GM12801 (cell line): Measurements from ENCODE around the gene TMEM97.

Experiments used
- CTCF ChIP-seq: IDR thresholded peaks from one replicate; pipeline ENCODE4 v1.5.1; 2011; ENCODE audit warnings: control low read depth; ENCODE audit not compliant: insufficient read length; ENCODE audit errors: extremely low read depth

TMEM97 gene

GRCh38 chr17:28317966-28318758 lies 838 bp upstream of the TMEM97 start:
- TF ChIP-seq CTCF: no peak

- TF ChIP-seq CTCF: no peak
These were observed 567 bp downstream of the TMEM97 start for GRCh38 chr17:28319598-28319935.

- no peak for TF ChIP-seq CTCF
These were observed 1.4 kb downstream of the TMEM97 start for GRCh38 chr17:28320215-28321061.

DNA sequence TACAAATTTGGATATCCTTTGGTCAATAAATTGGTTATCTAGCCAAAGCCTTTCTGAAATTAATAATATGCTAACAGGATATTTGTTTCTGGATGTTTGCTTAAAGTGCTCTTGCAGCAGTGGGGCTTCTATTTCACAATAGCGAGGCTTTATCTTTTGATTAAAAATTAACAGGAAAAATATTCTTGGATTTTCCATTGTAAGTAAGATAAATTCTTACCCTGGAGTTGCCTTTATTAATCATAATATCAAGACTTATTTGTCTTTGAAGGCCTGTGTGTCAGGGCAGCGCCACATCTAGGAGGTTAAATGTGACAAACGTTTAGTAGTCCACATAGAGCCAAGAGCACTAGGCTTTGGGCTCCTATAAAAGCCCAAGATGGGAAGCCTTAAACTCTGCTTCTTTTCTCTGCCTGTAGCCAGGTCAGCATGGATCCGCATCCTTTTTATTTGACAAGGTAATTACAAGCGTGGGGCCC lies 5.3 kb downstream of the TMEM97 start:
- no peak for TF ChIP-seq CTCF

DNA sequence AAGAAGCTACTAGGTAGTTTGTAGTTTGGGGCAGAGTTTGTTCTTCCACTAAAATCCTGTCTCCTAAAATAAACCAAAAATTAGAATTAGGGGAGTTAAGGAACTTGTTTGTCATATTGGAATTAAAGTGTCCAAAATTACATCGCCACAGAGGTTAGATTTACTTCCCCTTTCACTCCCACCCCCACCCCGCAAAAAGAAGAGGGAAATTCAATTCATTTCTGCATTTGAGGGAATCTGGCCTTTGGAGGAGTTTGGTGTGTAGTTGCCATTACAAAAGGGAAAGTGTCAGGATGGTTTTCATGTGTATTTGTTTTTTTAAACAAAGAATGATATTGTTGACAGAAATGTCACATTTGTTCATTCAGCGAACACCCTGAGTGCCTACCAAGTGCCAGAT lies 5.8 kb downstream of the TMEM97 start:
- TF ChIP-seq CTCF: no peak

GRCh38 chr17:28325211-28325610 lies 6.2 kb downstream of the TMEM97 start:
- TF ChIP-seq CTCF: no peak

DNA sequence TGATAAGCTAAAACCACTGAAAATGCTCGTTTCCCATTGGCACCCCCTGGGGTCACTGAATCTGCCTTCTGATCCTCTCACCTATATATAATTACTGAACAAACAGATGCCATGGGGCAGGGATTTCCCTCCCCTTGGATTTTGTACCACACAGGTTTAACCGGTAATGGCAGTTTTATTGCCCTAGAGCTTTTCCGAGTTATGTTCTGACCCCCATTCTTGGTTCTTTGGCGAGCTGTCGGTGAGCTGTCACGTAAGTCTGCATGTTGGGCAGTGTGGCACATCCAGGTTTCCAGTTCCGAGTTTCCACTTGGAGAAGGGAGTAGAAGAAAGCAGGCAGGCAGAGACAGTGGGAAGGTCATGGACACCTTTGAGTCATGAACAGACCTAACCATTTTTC lies 7.1 kb downstream of the TMEM97 start:
- TF ChIP-seq CTCF: no peak
